Neural progenitor cell (in vitro differentiated cells): ENCODE results near the gene CC2D1A. TPM values are rescaled to one million over a fixed set of nuclear protein-coding genes. Genes with fewer than 3 reads are reported as not detected.

Experiments
- DNase-seq: peaks from one replicate; pipeline ENCODE4 v3.0.0-alpha.2; 2016; ENCODE audit warnings: low spot score
- H2AFZ ChIP-seq: fragments of 200-600 bp; sonication (generic); replicated peaks from 2 replicates; pipeline ENCODE4 v1.6.1; 2016; ENCODE audit warnings: antibody characterized with exemption
- H3F3A ChIP-seq: fragments of 200-600 bp; sonication (generic); 2 replicates; pipeline ENCODE4 v1.6.1; 2016; ENCODE audit warnings: antibody characterized with exemption, low read depth
- H3K27ac ChIP-seq: fragments of 200-600 bp; sonication (generic); 2 replicates; pipeline ENCODE4 v1.5.1; 2016; ENCODE audit warnings: mild to moderate bottlenecking
- H3K27me3 ChIP-seq: fragments of 200-600 bp; sonication (generic); 2 replicates; pipeline ENCODE4 v1.6.1; 2016; ENCODE audit warnings: mild to moderate bottlenecking, moderate library complexity
- H3K36me3 ChIP-seq: fragments of 200-600 bp; sonication (generic); 2 replicates; pipeline ENCODE4 v1.5.1; 2016
- H3K4me1 ChIP-seq: fragments of 200-600 bp; sonication (generic); 2 replicates; pipeline ENCODE4 v1.6.1; 2016; ENCODE audit warnings: mixed run types
- H3K4me2 ChIP-seq: fragments of 200-600 bp; sonication (generic); 2 replicates; pipeline ENCODE4 v1.6.1; 2016
- H3K4me3 ChIP-seq: fragments of 200-600 bp; sonication (generic); 2 replicates; pipeline ENCODE4 v1.5.1; 2016
- H3K79me2 ChIP-seq: fragments of 200-600 bp; sonication (generic); 2 replicates; pipeline ENCODE4 v1.6.1; 2016; ENCODE audit warnings: low read depth
- H3K9ac ChIP-seq: fragments of 200-600 bp; sonication (generic); 2 replicates; pipeline ENCODE4 v1.6.1; 2016
- H3K9me3 ChIP-seq: fragments of 200-600 bp; sonication (generic); 2 replicates; pipeline ENCODE4 v1.5.1; 2016; ENCODE audit warnings: low read depth
- H4K20me1 ChIP-seq: fragments of 200-600 bp; sonication (generic); 2 replicates; pipeline ENCODE4 v1.6.1; 2016; ENCODE audit warnings: low read depth
- H3K27ac Mint-ChIP-seq: 3 replicates; pipeline ENCODE4 v1.8.0; 2021; ENCODE audit warnings: mixed read lengths
- H3K27me3 Mint-ChIP-seq: 2 replicates; pipeline ENCODE4 v1.8.0; 2022; ENCODE audit warnings: low read depth, mild to moderate bottlenecking, inconsistent platforms, moderate library complexity, mixed read lengths; ENCODE audit not compliant: insufficient read depth
- H3K36me3 Mint-ChIP-seq: 3 replicates; pipeline ENCODE4 v1.8.0; 2021; ENCODE audit warnings: mixed read lengths
- H3K4me1 Mint-ChIP-seq: 3 replicates; pipeline ENCODE4 v1.8.0; 2021; ENCODE audit warnings: mixed read lengths
- H3K4me3 Mint-ChIP-seq: 3 replicates; pipeline ENCODE4 v1.8.0; 2021; ENCODE audit warnings: mild to moderate bottlenecking, moderate library complexity, mixed read lengths
- H3K9me3 Mint-ChIP-seq: 3 replicates; pipeline ENCODE4 v1.8.0; 2020; ENCODE audit warnings: mixed read lengths
- EZH2 ChIP-seq: fragments of 200-600 bp; sonication (generic); IDR thresholded peaks from 2 replicates; pipeline ENCODE4 v1.6.1; 2017; ENCODE audit warnings: antibody characterized with exemption, mild to moderate bottlenecking, moderate library complexity
- EZH2phosphoT487 ChIP-seq: fragments of 200-600 bp; sonication (generic); IDR thresholded peaks from 2 replicates; pipeline ENCODE4 v1.6.1; 2017; ENCODE audit warnings: antibody characterized with exemption
- total RNA-seq: library from RNA; depleted of rRNA; stranded (reverse); fragments of >200 nt; gene quantifications from 2 replicates; pipeline ENCODE4 v1.2.3, GENCODE V29; 2015; ENCODE audit warnings: low replicate concordance
- TF ChIP-seq, protein P1 (sequence below): fragments of 200-600 bp; sonication (generic); IDR thresholded peaks from 2 replicates; pipeline ENCODE4 v1.5.1; 2017; ENCODE audit warnings: antibody characterized with exemption, mild to moderate bottlenecking

CC2D1A gene
- total RNA-seq, 1 donor from 2014 or later, result 8.1 TPM

- Histone ChIP-seq H3K27ac (no peak overlapping the region), H3K4me1 (no peaks in the 10 kb centered on the region), H3K79me2 (no peaks in the 10 kb centered on the region), H2AFZ (no peak overlapping the region), H3K4me3 (no peak overlapping the region), H3K9me3 (no peaks in the 10 kb centered on the region), H3K36me3 (no peaks in the 10 kb centered on the region), H4K20me1 (no peaks in the 10 kb centered on the region), H3K9ac (no peak overlapping the region), H3K27me3 (no peaks in the 10 kb centered on the region), H3F3A (no peaks in the 10 kb centered on the region), H3K4me2 (no peak overlapping the region)
- Mint-ChIP-seq H3K36me3 (peaks cover 1% of the 10 kb centered on the region), H3K27me3 (peaks cover 2% of the 10 kb centered on the region), H3K27ac (no peak overlapping the region), H3K9me3 (no peaks in the 10 kb centered on the region), H3K4me1 (peaks cover 10% of the 10 kb centered on the region), H3K4me3 (no peak overlapping the region)
- no peak for DNase-seq
- TF ChIP-seq, protein P1, sequence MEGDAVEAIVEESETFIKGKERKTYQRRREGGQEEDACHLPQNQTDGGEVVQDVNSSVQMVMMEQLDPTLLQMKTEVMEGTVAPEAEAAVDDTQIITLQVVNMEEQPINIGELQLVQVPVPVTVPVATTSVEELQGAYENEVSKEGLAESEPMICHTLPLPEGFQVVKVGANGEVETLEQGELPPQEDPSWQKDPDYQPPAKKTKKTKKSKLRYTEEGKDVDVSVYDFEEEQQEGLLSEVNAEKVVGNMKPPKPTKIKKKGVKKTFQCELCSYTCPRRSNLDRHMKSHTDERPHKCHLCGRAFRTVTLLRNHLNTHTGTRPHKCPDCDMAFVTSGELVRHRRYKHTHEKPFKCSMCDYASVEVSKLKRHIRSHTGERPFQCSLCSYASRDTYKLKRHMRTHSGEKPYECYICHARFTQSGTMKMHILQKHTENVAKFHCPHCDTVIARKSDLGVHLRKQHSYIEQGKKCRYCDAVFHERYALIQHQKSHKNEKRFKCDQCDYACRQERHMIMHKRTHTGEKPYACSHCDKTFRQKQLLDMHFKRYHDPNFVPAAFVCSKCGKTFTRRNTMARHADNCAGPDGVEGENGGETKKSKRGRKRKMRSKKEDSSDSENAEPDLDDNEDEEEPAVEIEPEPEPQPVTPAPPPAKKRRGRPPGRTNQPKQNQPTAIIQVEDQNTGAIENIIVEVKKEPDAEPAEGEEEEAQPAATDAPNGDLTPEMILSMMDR, result no peak
- TF ChIP-seq EZH2phosphoT487, result no peak
- no peak for TF ChIP-seq EZH2
Observed at GRCh38 chr19:13887018-13887436, 19.0 kb upstream of the CC2D1A start.

GRCh38 chr19:13887517-13887916 lies 18.5 kb upstream of the CC2D1A start:
- Histone ChIP-seq H3K36me3 (no peaks in the 10 kb centered on the region), H3F3A (no peaks in the 10 kb centered on the region), H3K4me2 (no peak overlapping the region), H3K79me2 (no peaks in the 10 kb centered on the region), H3K27me3 (no peaks in the 10 kb centered on the region), H2AFZ (no peak overlapping the region), H3K9me3 (no peaks in the 10 kb centered on the region), H3K27ac (no peak overlapping the region), H3K4me1 (no peaks in the 10 kb centered on the region), H3K4me3 (no peak overlapping the region), H3K9ac (no peak overlapping the region), H4K20me1 (no peaks in the 10 kb centered on the region)
- H3K27ac Mint-ChIP-seq, result no peak overlapping the region
- peaks cover 2% of the 10 kb centered on the region for H3K27me3 Mint-ChIP-seq
- no peaks in the 10 kb centered on the region for H3K9me3 Mint-ChIP-seq
- H3K4me3 Mint-ChIP-seq, result no peak overlapping the region
- H3K36me3 Mint-ChIP-seq, result peaks cover 1% of the 10 kb centered on the region
- DNase-seq, result no peak
- TF ChIP-seq EZH2, result no peak
- TF ChIP-seq, protein P1, result no peak
- no peak for TF ChIP-seq EZH2phosphoT487
- H3K4me1 Mint-ChIP-seq, result peaks cover 7% of the 10 kb centered on the region

GRCh38 chr19:13888281-13888680 lies 17.7 kb upstream of the CC2D1A start:
- Histone ChIP-seq H3K4me2 (no peak overlapping the region), H2AFZ (no peak overlapping the region), H3F3A (no peaks in the 10 kb centered on the region), H3K27ac (no peak overlapping the region), H3K36me3 (no peaks in the 10 kb centered on the region), H3K4me3 (no peak overlapping the region), H4K20me1 (no peaks in the 10 kb centered on the region), H3K79me2 (no peaks in the 10 kb centered on the region), H3K4me1 (no peaks in the 10 kb centered on the region), H3K9ac (no peak overlapping the region), H3K9me3 (no peaks in the 10 kb centered on the region), H3K27me3 (no peaks in the 10 kb centered on the region)
- Mint-ChIP-seq H3K4me3 (no peak overlapping the region), H3K27ac (no peak overlapping the region), H3K36me3 (peaks cover 1% of the 10 kb centered on the region), H3K4me1 (peaks cover 7% of the 10 kb centered on the region), H3K9me3 (no peaks in the 10 kb centered on the region), H3K27me3 (peaks cover 2% of the 10 kb centered on the region)
- no peak for TF ChIP-seq EZH2phosphoT487
- TF ChIP-seq EZH2, result no peak
- no peak for DNase-seq

DNA sequence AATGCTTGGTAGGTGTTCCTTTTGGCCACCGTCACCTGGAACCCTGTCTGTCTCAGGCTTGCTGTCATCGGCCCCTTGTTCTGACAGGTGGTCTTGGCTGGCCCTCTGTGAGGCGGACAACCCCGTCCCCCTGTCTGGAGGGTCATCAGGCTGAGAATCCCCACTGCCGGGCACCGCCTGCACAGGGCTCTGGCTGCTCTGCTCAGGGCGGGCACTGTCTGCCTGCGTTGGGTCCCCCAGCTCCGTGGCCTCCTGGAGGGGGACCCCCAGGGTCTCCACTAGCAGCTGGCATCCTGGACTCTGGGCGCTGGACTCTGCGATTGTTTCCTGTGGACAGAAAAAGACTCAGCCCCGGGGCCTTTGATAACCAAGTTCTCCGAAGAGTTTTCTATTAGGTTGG lies 15.9 kb upstream of the CC2D1A start:
- H3K9me3 Mint-ChIP-seq, result no peaks in the 10 kb centered on the region

More for the DNA sequence above, 15.9 kb upstream of the CC2D1A start:
- Mint-ChIP-seq H3K27me3 (peaks cover 2% of the 10 kb centered on the region), H3K27ac (no peak overlapping the region), H3K4me1 (no peaks in the 10 kb centered on the region), H3K36me3 (peaks cover 1% of the 10 kb centered on the region), H3K4me3 (no peak overlapping the region)
- no peak overlapping the region for H3K4me2 ChIP-seq
- H3F3A ChIP-seq, result no peaks in the 10 kb centered on the region
- TF ChIP-seq EZH2, result no peak
- no peak for TF ChIP-seq EZH2phosphoT487
- TF ChIP-seq, protein P1, result no peak
- no peak for DNase-seq
- no peak overlapping the region for H3K27ac ChIP-seq
- H3K4me3 ChIP-seq, result no peak overlapping the region
- no peaks in the 10 kb centered on the region for H3K27me3 ChIP-seq
- H3K36me3 ChIP-seq, result no peaks in the 10 kb centered on the region
- no peak overlapping the region for H2AFZ ChIP-seq
- H3K79me2 ChIP-seq, result no peaks in the 10 kb centered on the region
- H3K4me1 ChIP-seq, result no peaks in the 10 kb centered on the region
- H4K20me1 ChIP-seq, result no peaks in the 10 kb centered on the region
- no peaks in the 10 kb centered on the region for H3K9me3 ChIP-seq
- H3K9ac ChIP-seq, result no peak overlapping the region
